HEK293 (cell line): Measurements from ENCODE around the gene IL11RA.

Source experiments
- CTCF ChIA-PET: fragments of 350-600 bp; formaldehyde crosslinking; extraction: SDS; loops from one replicate; lab custom pipeline; 2021; ENCODE audit warnings: antibody characterized with exemption; lab: Yijun Ruan, JAX
- POLR2A ChIA-PET: fragments of 300-600 bp; formaldehyde crosslinking; extraction: SDS; loops from one replicate; lab custom pipeline; 2020; ENCODE audit warnings: antibody characterized with exemption, inconsistent platforms; lab: Yijun Ruan, JAX
- H3K27ac ChIP-seq: fragments of 200-500 bp; sonication (Bioruptor generic); 2 replicates; pipeline ENCODE4 v1.5.1; 2014; ENCODE audit warnings: low read depth, low read length, control low read depth, inconsistent platforms; ENCODE audit errors: extremely low read depth
- H3K36me3 ChIP-seq, 2 experiments: fragments of 200-500 bp in 1 of 2; sonication (Bioruptor generic) in 1 of 2; 1 replicate in 1 of 2; 2 replicates in 1 of 2; pipeline ENCODE4 v1.5.1; 2014 to 2017; ENCODE audit warnings: inconsistent platforms in 2 of 2, low read length in 2 of 2; ENCODE audit not compliant: control insufficient read depth in 2 of 2, insufficient read depth in 1 of 2
- H3K4me1 ChIP-seq: fragments of 200-500 bp; sonication (Bioruptor generic); 2 replicates; pipeline ENCODE4 v1.5.1; 2014; ENCODE audit warnings: mild to moderate bottlenecking, low read length, inconsistent platforms; ENCODE audit not compliant: control insufficient read depth, insufficient read depth
- H3K4me3 ChIP-seq: 2 replicates; pipeline ENCODE4 v1.5.1; 2011; ENCODE audit warnings: low read depth, mild to moderate bottlenecking, control low read depth, low read length, moderate library complexity
- H3K9me3 ChIP-seq: fragments of 200-500 bp; sonication (Bioruptor generic); 2 replicates; pipeline ENCODE4 v1.5.1; 2014; ENCODE audit warnings: low read depth, low read length, inconsistent platforms; ENCODE audit not compliant: control insufficient read depth, insufficient read depth
- BCL11A ChIP-seq: fragments of 450-650 bp; formaldehyde crosslinking; IDR thresholded peaks from 2 replicates; pipeline ENCODE4 v1.5.1; 2016; ENCODE audit warnings: low read depth, missing biosample characterization, missing genetic modification characterization
- BCL11B ChIP-seq: fragments of 450-650 bp; formaldehyde crosslinking; IDR thresholded peaks from 2 replicates; pipeline ENCODE4 v1.5.1; 2016; ENCODE audit warnings: low read depth, missing biosample characterization, missing genetic modification characterization
- HIC1 ChIP-seq: fragments of 450-650 bp; formaldehyde crosslinking; IDR thresholded peaks from 2 replicates; pipeline ENCODE4 v1.5.1; 2016; ENCODE audit warnings: missing biosample characterization, missing genetic modification characterization
- PBX3 ChIP-seq: sonication (generic); formaldehyde crosslinking; IDR thresholded peaks from 2 replicates; pipeline ENCODE4 v1.8.1; 2022; ENCODE audit warnings: mild to moderate bottlenecking, moderate library complexity, missing genetic modification reagents
- SCRT1 ChIP-seq: fragments of 450-650 bp; formaldehyde crosslinking; IDR thresholded peaks from 2 replicates; pipeline ENCODE4 v1.5.1; 2016; ENCODE audit warnings: missing biosample characterization, missing genetic modification characterization, borderline replicate concordance
- SP7 ChIP-seq: fragments of 450-650 bp; formaldehyde crosslinking; IDR thresholded peaks from 2 replicates; pipeline ENCODE4 v1.5.1; 2016; ENCODE audit warnings: missing biosample characterization, missing genetic modification characterization
- ZBTB8A ChIP-seq: fragments of 450-650 bp; formaldehyde crosslinking; IDR thresholded peaks from 2 replicates; pipeline ENCODE4 v1.5.1; 2016; ENCODE audit warnings: missing biosample characterization, missing genetic modification characterization
- ZNF114 ChIP-seq: fragments of 450-650 bp; formaldehyde crosslinking; IDR thresholded peaks from 2 replicates; pipeline ENCODE4 v1.5.0; 2017; ENCODE audit warnings: missing biosample characterization, missing genetic modification characterization
- ZNF16 ChIP-seq: fragments of 450-650 bp; formaldehyde crosslinking; IDR thresholded peaks from 2 replicates; pipeline ENCODE4 v1.5.1; 2016; ENCODE audit warnings: low read depth, missing biosample characterization, missing genetic modification characterization
- ZNF175 ChIP-seq: fragments of 450-650 bp; formaldehyde crosslinking; IDR thresholded peaks from 2 replicates; pipeline ENCODE4 v1.5.1; 2016; ENCODE audit warnings: missing biosample characterization, missing genetic modification characterization
- ZNF18 ChIP-seq: fragments of 450-650 bp; formaldehyde crosslinking; IDR thresholded peaks from 2 replicates; pipeline ENCODE4 v1.5.1; 2016; ENCODE audit warnings: missing biosample characterization, missing genetic modification characterization
- ZNF223 ChIP-seq: fragments of 450-650 bp; formaldehyde crosslinking; IDR thresholded peaks from 2 replicates; pipeline ENCODE4 v1.5.1; 2016; ENCODE audit warnings: missing biosample characterization, missing genetic modification characterization
- ZNF530 ChIP-seq: fragments of 450-650 bp; formaldehyde crosslinking; IDR thresholded peaks from 2 replicates; pipeline ENCODE4 v1.5.1; 2016; ENCODE audit warnings: low read depth, missing biosample characterization, missing genetic modification characterization
- ZNF776 ChIP-seq: fragments of 450-650 bp; formaldehyde crosslinking; IDR thresholded peaks from 2 replicates; pipeline ENCODE4 v1.5.0; 2017; ENCODE audit warnings: missing biosample characterization, missing genetic modification characterization, borderline replicate concordance
- ZNF837 ChIP-seq: fragments of 450-650 bp; formaldehyde crosslinking; IDR thresholded peaks from 2 replicates; pipeline ENCODE4 v1.5.1; 2016; ENCODE audit warnings: missing biosample characterization, missing genetic modification characterization
- TF ChIP-seq, protein P1 (sequence below): fragments of 450-650 bp; formaldehyde crosslinking; IDR thresholded peaks from 2 replicates; pipeline ENCODE4 v1.5.1; 2016; ENCODE audit warnings: missing biosample characterization, missing genetic modification characterization, borderline replicate concordance

Gene IL11RA

GRCh38 chr9:34663303-34663605 is 11.3 kb downstream of the IL11RA start:
- ChIA-PET CTCF (interaction anchor here (0.6 to 2.4 kb wide), 11 partner anchors 9 to 259 kb away, joined by 3 to 17 read pairs (median 4); partner anchors contain the start of gene GALT), POLR2A (no interaction called here)
- Histone ChIP-seq H3K4me1 (peaks cover 5% of the 10 kb centered on the region; the same call in 1 of the 2 replicates), H3K4me3 (no peak overlapping the region), H3K27ac (no peak overlapping the region), H3K9me3 (no peaks in the 10 kb centered on the region), H3K36me3 (peaks cover 0 to 24% of the 10 kb centered on the region in 2 experiments; a peak in 1 of 3 replicates)
- TF ChIP-seq ZNF776 (tag by site-specific recombination) (no peak), BCL11A (tag by site-specific recombination) (no peak), ZNF114 (tag by site-specific recombination) (no peak), ZNF16 (tag by site-specific recombination) (no peak), SP7 (no peak), ZNF223 (tag by site-specific recombination) (no peak), BCL11B (tag by site-specific recombination) (no peak), ZNF18 (tag by site-specific recombination) (no peak), ZNF837 (no peak), ZNF530 (tag by site-specific recombination) (no peak), ZNF175 (tag by site-specific recombination) (no peak), SCRT1 (tag by site-specific recombination) (no peak), ZBTB8A (tag by site-specific recombination) (no peak), PBX3 (CRISPR knock-in tag) (no peak), HIC1 (tag by site-specific recombination) (no peak)
- TF ChIP-seq, protein P1, sequence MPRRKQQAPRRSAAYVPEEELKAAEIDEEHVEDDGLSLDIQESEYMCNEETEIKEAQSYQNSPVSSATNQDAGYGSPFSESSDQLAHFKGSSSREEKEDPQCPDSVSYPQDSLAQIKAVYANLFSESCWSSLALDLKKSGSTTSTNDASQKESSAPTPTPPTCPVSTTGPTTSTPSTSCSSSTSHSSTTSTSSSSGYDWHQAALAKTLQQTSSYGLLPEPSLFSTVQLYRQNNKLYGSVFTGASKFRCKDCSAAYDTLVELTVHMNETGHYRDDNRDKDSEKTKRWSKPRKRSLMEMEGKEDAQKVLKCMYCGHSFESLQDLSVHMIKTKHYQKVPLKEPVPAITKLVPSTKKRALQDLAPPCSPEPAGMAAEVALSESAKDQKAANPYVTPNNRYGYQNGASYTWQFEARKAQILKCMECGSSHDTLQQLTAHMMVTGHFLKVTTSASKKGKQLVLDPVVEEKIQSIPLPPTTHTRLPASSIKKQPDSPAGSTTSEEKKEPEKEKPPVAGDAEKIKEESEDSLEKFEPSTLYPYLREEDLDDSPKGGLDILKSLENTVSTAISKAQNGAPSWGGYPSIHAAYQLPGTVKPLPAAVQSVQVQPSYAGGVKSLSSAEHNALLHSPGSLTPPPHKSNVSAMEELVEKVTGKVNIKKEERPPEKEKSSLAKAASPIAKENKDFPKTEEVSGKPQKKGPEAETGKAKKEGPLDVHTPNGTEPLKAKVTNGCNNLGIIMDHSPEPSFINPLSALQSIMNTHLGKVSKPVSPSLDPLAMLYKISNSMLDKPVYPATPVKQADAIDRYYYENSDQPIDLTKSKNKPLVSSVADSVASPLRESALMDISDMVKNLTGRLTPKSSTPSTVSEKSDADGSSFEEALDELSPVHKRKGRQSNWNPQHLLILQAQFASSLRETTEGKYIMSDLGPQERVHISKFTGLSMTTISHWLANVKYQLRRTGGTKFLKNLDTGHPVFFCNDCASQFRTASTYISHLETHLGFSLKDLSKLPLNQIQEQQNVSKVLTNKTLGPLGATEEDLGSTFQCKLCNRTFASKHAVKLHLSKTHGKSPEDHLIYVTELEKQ (tag by site-specific recombination), result no peak
